HCT116 (cell line): ENCODE results near the gene ARL14. TPM values are rescaled to one million over a fixed set of nuclear protein-coding genes. Genes with fewer than 3 reads are reported as not detected.

Source experiments
- ATAC-seq: fragments of 200-7000 bp; cut with Tn5 transposase; 2 replicates; pipeline ENCODE4 v1.9.1; 2020; ENCODE audit warnings: mild to moderate bottlenecking, moderate library complexity
- BruUV-seq: library from RNA; stranded (reverse); fragments of 400-500 nt; replicated peaks from 2 replicates; lab custom pipeline; 2021; lab: Mats Ljungman, UMichigan
- CTCF ChIA-PET: fragments of 300-600 bp; sonication (Branson Sonifier 250); formaldehyde crosslinking; loops from one replicate; lab custom pipeline; 2021; ENCODE audit warnings: antibody characterized with exemption; lab: Charles Lee
- POLR2A ChIA-PET: fragments of 300-600, 350-600 bp; sonication (Branson Sonifier 250); formaldehyde crosslinking; loops from one replicate; lab custom pipeline; 2021; ENCODE audit warnings: antibody characterized with exemption; lab: Charles Lee
- RAD21 ChIA-PET, 2 experiments: fragments of 300-600 bp; sonication (Branson Sonifier 250); formaldehyde crosslinking; loops; one replicate each; lab custom pipeline; 2023; ENCODE audit warnings: low total read pairs in 2 of 2; ENCODE audit not compliant: uncharacterized antibody in 2 of 2, unreplicated experiment in 2 of 2, low non-redundant PET in 1 of 2; lab: Charles Lee
- DNase-seq: peaks from one replicate; pipeline ENCODE4 v3.0.0-alpha.2; 2010; ENCODE audit warnings: low read depth, low spot score
- H2AFZ ChIP-seq: fragments of 200-600 bp; shearing (Covaris generic), sonication (generic); 2 replicates; pipeline ENCODE4 v1.6.1; 2017; ENCODE audit warnings: low read depth, mixed run types, mixed read lengths, antibody characterized with exemption, low read length; ENCODE audit not compliant: poor library complexity, severe bottlenecking
- H3K27ac ChIP-seq: 2 replicates; pipeline ENCODE4 v1.5.1; 2012; ENCODE audit warnings: low read depth, low read length
- H3K27me3 ChIP-seq: fragments of 200-600 bp; sonication (generic); 2 replicates; pipeline ENCODE4 v1.6.1; 2016; ENCODE audit warnings: mixed run types, low read length, mixed read lengths; ENCODE audit not compliant: insufficient read depth
- H3K36me3 ChIP-seq, 2 experiments: fragments of 200-500 bp in 1 of 2; fragments of 200-600 bp in 1 of 2; sonication (Bioruptor generic) in 1 of 2; sonication (generic) in 1 of 2; 2 replicates each; pipeline versions ENCODE4 v1.5.1 to v1.6.1; 2014 to 2016; ENCODE audit warnings: low read length in 2 of 2, inconsistent platforms in 1 of 2, mixed read lengths in 1 of 2, mixed run types in 1 of 2; ENCODE audit not compliant: insufficient read depth in 2 of 2, control insufficient read depth in 1 of 2
- H3K4me1 ChIP-seq, 2 experiments: fragments of 200-600 bp in 1 of 2; sonication (generic) in 1 of 2; 2 replicates each; pipeline versions ENCODE4 v1.5.1 to v1.6.1; 2012 to 2017; ENCODE audit warnings: low read length in 2 of 2, inconsistent platforms in 1 of 2, mild to moderate bottlenecking in 1 of 2, mixed read lengths in 1 of 2, mixed run types in 1 of 2, moderate library complexity in 1 of 2; ENCODE audit not compliant: insufficient read depth in 2 of 2, control insufficient read depth in 1 of 2
- H3K4me2 ChIP-seq: fragments of 200-600 bp; sonication (generic); 2 replicates; pipeline ENCODE4 v1.6.1; 2017; ENCODE audit warnings: mixed run types, low read length, mixed read lengths
- H3K4me3 ChIP-seq, 2 experiments: fragments of 200-600 bp in 1 of 2; sonication (generic) in 1 of 2; replicated peaks in 1 of 2; 2 replicates each; pipeline ENCODE4 v1.5.1; 2011 to 2016; ENCODE audit warnings: low read length in 2 of 2, control low read depth in 1 of 2, low read depth in 1 of 2, mild to moderate bottlenecking in 1 of 2, mixed read lengths in 1 of 2, mixed run types in 1 of 2
- H3K79me2 ChIP-seq: fragments of 200-600 bp; sonication (generic); 2 replicates; pipeline ENCODE4 v1.6.1; 2017; ENCODE audit warnings: mild to moderate bottlenecking, mixed run types, low read length, moderate library complexity, mixed read lengths; ENCODE audit not compliant: insufficient read depth
- H3K9ac ChIP-seq: fragments of 200-600 bp; sonication (generic); 2 replicates; pipeline ENCODE4 v1.6.1; 2016; ENCODE audit warnings: low read length, mixed read lengths
- H3K9me2 ChIP-seq: fragments of 200-600 bp; sonication (generic), shearing (Covaris generic); 2 replicates; pipeline ENCODE4 v1.6.1; 2017; ENCODE audit warnings: mixed run types, mild to moderate bottlenecking, moderate library complexity; ENCODE audit not compliant: insufficient read depth
- H3K9me3 ChIP-seq, 2 experiments: fragments of 200-500 bp in 1 of 2; fragments of 200-600 bp in 1 of 2; sonication (Bioruptor generic) in 1 of 2; sonication (generic) in 1 of 2; 2 replicates each; pipeline ENCODE4 v1.6.1; 2014 to 2017; ENCODE audit warnings: low read length in 2 of 2, mixed read lengths in 2 of 2, inconsistent platforms in 1 of 2, low read depth in 1 of 2, mild to moderate bottlenecking in 1 of 2, mixed run types in 1 of 2, moderate library complexity in 1 of 2; ENCODE audit not compliant: control insufficient read depth in 1 of 2, insufficient read depth in 1 of 2
- H4K20me1 ChIP-seq: fragments of 200-600 bp; sonication (generic), shearing (Covaris generic); 2 replicates; pipeline ENCODE4 v1.6.1; 2017; ENCODE audit warnings: mixed run types, mild to moderate bottlenecking, moderate library complexity; ENCODE audit not compliant: insufficient read depth
- EGR1 ChIP-seq: IDR thresholded peaks from 2 replicates; pipeline ENCODE4 v1.6.1; 2012; ENCODE audit warnings: low read depth
- EZH2 ChIP-seq: fragments of 200-600 bp; sonication (generic); IDR thresholded peaks from 2 replicates; pipeline ENCODE4 v1.6.1; 2017; ENCODE audit warnings: antibody characterized with exemption, mixed run types
- EZH2phosphoT487 ChIP-seq: fragments of 200-600 bp; IDR thresholded peaks from 2 replicates; pipeline ENCODE4 v1.6.1; 2018; ENCODE audit warnings: antibody characterized with exemption, borderline replicate concordance
- FOSL1 ChIP-seq: IDR thresholded peaks from 2 replicates; pipeline ENCODE4 v1.6.1; 2012; ENCODE audit warnings: low read depth
- MAX ChIP-seq: IDR thresholded peaks from 2 replicates; pipeline ENCODE4 v1.6.1; 2012
- POLR2A ChIP-seq: IDR thresholded peaks from 2 replicates; pipeline ENCODE4 v1.7.0; 2011; ENCODE audit warnings: borderline replicate concordance; ENCODE audit not compliant: insufficient read depth, insufficient read length; ENCODE audit errors: extremely low read depth
- POLR2AphosphoS5 ChIP-seq: IDR thresholded peaks from 2 replicates; pipeline ENCODE4 v1.6.1; 2011; ENCODE audit warnings: mild to moderate bottlenecking, low read depth, low read length, moderate library complexity
- RAD21 ChIP-seq: IDR thresholded peaks from 2 replicates; pipeline ENCODE4 v1.6.1; 2012; ENCODE audit warnings: low read depth, mild to moderate bottlenecking
- SRF ChIP-seq: IDR thresholded peaks from 2 replicates; pipeline ENCODE4 v1.6.1; 2012; ENCODE audit warnings: low read depth
- ZNF274 ChIP-seq: fragments of 200-500 bp; sonication (Bioruptor generic); IDR thresholded peaks from 2 replicates; pipeline ENCODE4 v1.6.1; 2014; ENCODE audit warnings: mild to moderate bottlenecking, low read depth, low read length, inconsistent platforms
- intact Hi-C: fragments of 100-400 bp; cut with micrococcal nuclease; formaldehyde crosslinking; loops from 2 replicates; pipeline ENCODE4 v1.10.0; 2022
- total RNA-seq: library from RNA; stranded (reverse); gene quantifications from one replicate; pipeline ENCODE4 v1.2.1, GENCODE V29; 2021; ENCODE audit not compliant: unreplicated experiment
- TF ChIP-seq, protein P1 (sequence below): IDR thresholded peaks from 2 replicates; pipeline ENCODE4 v1.6.1; 2011; ENCODE audit warnings: mild to moderate bottlenecking, low read length, moderate library complexity; ENCODE audit not compliant: insufficient replicate concordance; ENCODE audit errors: extremely low read depth
- TF ChIP-seq, protein P2 (sequence below), 3 experiments: fragments of 200-600 bp in 1 of 3; sonication (generic) in 1 of 3; IDR thresholded peaks in 2 of 3; conservative IDR thresholded peaks in 1 of 3; 2 replicates each; pipeline ENCODE4 v1.5.1; 2012 to 2017; ENCODE audit warnings: low read depth in 2 of 3, low read length in 2 of 3, antibody characterized with exemption in 1 of 3, borderline replicate concordance in 1 of 3, control low read depth in 1 of 3, mild to moderate bottlenecking in 1 of 3, mixed read lengths in 1 of 3, mixed run types in 1 of 3, moderate library complexity in 1 of 3; ENCODE audit not compliant: insufficient read depth in 1 of 3

The ARL14 gene
- total RNA-seq, 1 experiment from 2014 or later: 0.42 TPM

GRCh38 chr3:160633361-160634083, 43.4 kb upstream of the ARL14 start:
- H3K4me3 ChIP-seq: no peak overlapping the region
- CTCF ChIA-PET: no interaction called here
- H3K27me3 ChIP-seq: no peaks in the 10 kb centered on the region
- no peak for DNase-seq
- POLR2A ChIA-PET: interaction anchor here (0.6 kb wide), 1 partner anchor 115 kb away, joined by 3 read pairs; no protein-coding TSS in a partner anchor
- H3K79me2 ChIP-seq: no peaks in the 10 kb centered on the region
- intact Hi-C loops: no loop called here
- H4K20me1 ChIP-seq: no peaks in the 10 kb centered on the region
- no peak overlapping the region for H3K4me2 ChIP-seq
- no peaks in the 10 kb centered on the region for H3K36me3 ChIP-seq
- ATAC-seq: no peak
- RAD21 ChIA-PET: no interaction called here
- no peak overlapping the region for H2AFZ ChIP-seq
- no peaks in the 10 kb centered on the region for H3K9me3 ChIP-seq
- H3K4me1 ChIP-seq: peaks cover 0 to 6% of the 10 kb centered on the region in 2 experiments; a peak in 1 of 4 replicates
- TF ChIP-seq SRF: no peak
- no peak for TF ChIP-seq EZH2
- TF ChIP-seq FOSL1: no peak
- TF ChIP-seq MAX: no peak
- TF ChIP-seq, protein P1, sequence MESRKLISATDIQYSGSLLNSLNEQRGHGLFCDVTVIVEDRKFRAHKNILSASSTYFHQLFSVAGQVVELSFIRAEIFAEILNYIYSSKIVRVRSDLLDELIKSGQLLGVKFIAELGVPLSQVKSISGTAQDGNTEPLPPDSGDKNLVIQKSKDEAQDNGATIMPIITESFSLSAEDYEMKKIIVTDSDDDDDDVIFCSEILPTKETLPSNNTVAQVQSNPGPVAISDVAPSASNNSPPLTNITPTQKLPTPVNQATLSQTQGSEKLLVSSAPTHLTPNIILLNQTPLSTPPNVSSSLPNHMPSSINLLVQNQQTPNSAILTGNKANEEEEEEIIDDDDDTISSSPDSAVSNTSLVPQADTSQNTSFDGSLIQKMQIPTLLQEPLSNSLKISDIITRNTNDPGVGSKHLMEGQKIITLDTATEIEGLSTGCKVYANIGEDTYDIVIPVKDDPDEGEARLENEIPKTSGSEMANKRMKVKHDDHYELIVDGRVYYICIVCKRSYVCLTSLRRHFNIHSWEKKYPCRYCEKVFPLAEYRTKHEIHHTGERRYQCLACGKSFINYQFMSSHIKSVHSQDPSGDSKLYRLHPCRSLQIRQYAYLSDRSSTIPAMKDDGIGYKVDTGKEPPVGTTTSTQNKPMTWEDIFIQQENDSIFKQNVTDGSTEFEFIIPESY: no peak
- no peak for TF ChIP-seq POLR2A
- no peak for TF ChIP-seq ZNF274
- no peak for TF ChIP-seq EZH2phosphoT487
- TF ChIP-seq, protein P2, sequence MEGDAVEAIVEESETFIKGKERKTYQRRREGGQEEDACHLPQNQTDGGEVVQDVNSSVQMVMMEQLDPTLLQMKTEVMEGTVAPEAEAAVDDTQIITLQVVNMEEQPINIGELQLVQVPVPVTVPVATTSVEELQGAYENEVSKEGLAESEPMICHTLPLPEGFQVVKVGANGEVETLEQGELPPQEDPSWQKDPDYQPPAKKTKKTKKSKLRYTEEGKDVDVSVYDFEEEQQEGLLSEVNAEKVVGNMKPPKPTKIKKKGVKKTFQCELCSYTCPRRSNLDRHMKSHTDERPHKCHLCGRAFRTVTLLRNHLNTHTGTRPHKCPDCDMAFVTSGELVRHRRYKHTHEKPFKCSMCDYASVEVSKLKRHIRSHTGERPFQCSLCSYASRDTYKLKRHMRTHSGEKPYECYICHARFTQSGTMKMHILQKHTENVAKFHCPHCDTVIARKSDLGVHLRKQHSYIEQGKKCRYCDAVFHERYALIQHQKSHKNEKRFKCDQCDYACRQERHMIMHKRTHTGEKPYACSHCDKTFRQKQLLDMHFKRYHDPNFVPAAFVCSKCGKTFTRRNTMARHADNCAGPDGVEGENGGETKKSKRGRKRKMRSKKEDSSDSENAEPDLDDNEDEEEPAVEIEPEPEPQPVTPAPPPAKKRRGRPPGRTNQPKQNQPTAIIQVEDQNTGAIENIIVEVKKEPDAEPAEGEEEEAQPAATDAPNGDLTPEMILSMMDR (IDR thresholded peaks at IDR 0.05 in 2 of 3, conservative IDR thresholded peaks at IDR 0.05 in 1 of 3; ENCODE audit: borderline replicate concordance in 1 of 3, insufficient read depth in 1 of 3, low read depth in 2 of 3, low read length in 2 of 3): no peak
- no peak for TF ChIP-seq POLR2AphosphoS5
- TF ChIP-seq EGR1: no peak
- no peak for TF ChIP-seq RAD21
- no peak overlapping the region for H3K27ac ChIP-seq
- BruUV-seq: no TSS peak
- no peak overlapping the region for H3K9ac ChIP-seq
- 0 out of 2 replicates have a peak, but pooled peaks cover 7% of the 10 kb centered on the region for H3K9me2 ChIP-seq
